ENCODE results near the gene MT1HL1.
"Not testable (repeated sequence)": the region's sequence is repeated elsewhere in the genome, so short reads cannot be mapped to it uniquely, and the experiment has no call there.

MT1HL1 gene

DNA sequence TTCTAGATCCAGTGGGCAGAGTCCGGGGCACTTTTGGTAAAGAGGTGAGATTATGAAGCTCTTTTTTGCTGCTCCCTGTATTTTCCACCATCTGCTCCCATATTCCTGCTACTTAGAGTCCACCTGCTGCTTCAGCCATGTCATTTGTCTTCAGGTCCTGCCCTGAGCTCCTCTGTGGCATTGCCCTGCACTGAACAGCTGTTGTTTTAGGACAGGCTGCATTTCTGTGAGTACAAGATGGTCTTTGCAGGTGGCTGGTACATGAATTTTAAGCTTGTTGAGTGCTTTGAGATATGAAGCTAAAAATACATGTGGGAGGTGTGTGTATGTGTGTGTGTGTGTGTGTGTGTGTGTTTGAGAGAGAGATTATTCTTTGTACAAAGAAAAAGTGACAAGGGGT is 21.9 kb downstream of the MT1HL1 start:
- H3K27ac ChIP-seq (ENCODE audit: low read depth, low read length): no peak overlapping the region
- H3K4me1 ChIP-seq (ENCODE audit: control insufficient read depth in 5 of 5, insufficient read depth in 5 of 5, low read length in 5 of 5): no peaks in the 10 kb centered on the region
- no peak overlapping the region for H3K9ac ChIP-seq (ENCODE audit: low read length in 5 of 5)
- H3K27me3 ChIP-seq (ENCODE audit: control insufficient read depth in 5 of 5, insufficient read depth in 4 of 5, low read length in 5 of 5): no peaks in the 10 kb centered on the region
- peaks cover 0 to 4% (median 3%) of the 10 kb centered on the region in 5 donors for H3K9me3 ChIP-seq (ENCODE audit: control insufficient read depth in 5 of 5, low read length in 5 of 5)
- H3K36me3 ChIP-seq (ENCODE audit: control insufficient read depth in 5 of 5, insufficient read depth in 5 of 5, low read length in 5 of 5): no peaks in the 10 kb centered on the region
- H3K4me3 ChIP-seq (ENCODE audit: low read depth in 1 of 5, low read length in 5 of 5): no peak overlapping the region

DNA sequence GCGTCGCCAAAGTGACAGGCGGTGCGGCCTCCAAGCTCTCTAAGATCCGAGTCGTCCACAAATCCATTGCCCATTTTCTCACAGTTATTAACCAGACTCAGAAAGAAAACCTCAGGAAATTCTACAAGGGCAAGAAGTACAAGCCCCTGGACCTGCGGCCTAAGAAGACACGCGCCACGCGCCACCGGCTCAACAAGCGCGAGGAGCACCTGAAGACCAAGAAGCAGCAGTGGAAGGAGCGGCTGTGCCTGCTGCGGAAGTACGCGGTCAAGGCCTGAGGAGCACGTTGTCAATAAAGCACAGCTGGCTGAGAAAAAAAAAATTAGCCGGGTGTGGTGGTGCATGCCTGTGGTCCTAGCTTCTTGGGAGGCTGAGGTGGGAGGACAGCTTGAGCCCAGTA is 22.8 kb downstream of the MT1HL1 start:
- not testable (repeated sequence) for H3K4me1 ChIP-seq (ENCODE audit: control insufficient read depth in 5 of 5, insufficient read depth in 5 of 5, low read length in 5 of 5); H3K36me3 ChIP-seq (ENCODE audit: control insufficient read depth in 5 of 5, insufficient read depth in 5 of 5, low read length in 5 of 5); H3K27me3 ChIP-seq (ENCODE audit: control insufficient read depth in 5 of 5, insufficient read depth in 4 of 5, low read length in 5 of 5); H3K9ac ChIP-seq (ENCODE audit: low read length in 5 of 5); H3K9me3 ChIP-seq (ENCODE audit: control insufficient read depth in 5 of 5, low read length in 5 of 5); H3K4me3 ChIP-seq (ENCODE audit: low read depth in 1 of 5, low read length in 5 of 5); H3K27ac ChIP-seq (ENCODE audit: low read depth, low read length)

DNA sequence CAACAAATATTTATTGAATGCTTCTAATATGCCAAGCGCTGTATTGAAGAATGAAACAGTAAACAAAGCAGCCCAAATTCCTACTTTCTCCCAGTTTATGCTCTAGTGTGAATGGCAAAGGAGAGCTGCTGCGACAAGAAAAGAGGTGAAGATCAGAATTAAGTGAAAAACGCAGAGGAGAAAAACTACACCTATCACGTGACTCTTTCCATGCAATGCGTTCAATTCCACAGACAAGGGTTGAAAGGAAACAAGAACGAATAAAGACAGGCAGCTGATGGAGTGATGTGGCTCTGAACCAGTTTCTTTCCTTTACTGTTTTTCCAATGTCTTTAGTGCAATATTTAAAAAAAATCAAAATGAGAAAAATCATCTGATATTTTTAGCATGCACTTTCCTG is 23.6 kb downstream of the MT1HL1 start:
- peaks cover 0 to 6% (median 0%) of the 10 kb centered on the region in 5 donors for H3K9me3 ChIP-seq (ENCODE audit: control insufficient read depth in 5 of 5, low read length in 5 of 5)
- no peak overlapping the region for H3K4me3 ChIP-seq (ENCODE audit: low read depth in 1 of 5, low read length in 5 of 5)
- H3K9ac ChIP-seq (ENCODE audit: low read length in 5 of 5): no peak overlapping the region
- no peaks in the 10 kb centered on the region for H3K36me3 ChIP-seq (ENCODE audit: control insufficient read depth in 5 of 5, insufficient read depth in 5 of 5, low read length in 5 of 5)
- no peak overlapping the region for H3K27ac ChIP-seq (ENCODE audit: low read depth, low read length)
- no peaks in the 10 kb centered on the region for H3K4me1 ChIP-seq (ENCODE audit: control insufficient read depth in 5 of 5, insufficient read depth in 5 of 5, low read length in 5 of 5)
- no peaks in the 10 kb centered on the region for H3K27me3 ChIP-seq (ENCODE audit: control insufficient read depth in 5 of 5, insufficient read depth in 4 of 5, low read length in 5 of 5)

DNA sequence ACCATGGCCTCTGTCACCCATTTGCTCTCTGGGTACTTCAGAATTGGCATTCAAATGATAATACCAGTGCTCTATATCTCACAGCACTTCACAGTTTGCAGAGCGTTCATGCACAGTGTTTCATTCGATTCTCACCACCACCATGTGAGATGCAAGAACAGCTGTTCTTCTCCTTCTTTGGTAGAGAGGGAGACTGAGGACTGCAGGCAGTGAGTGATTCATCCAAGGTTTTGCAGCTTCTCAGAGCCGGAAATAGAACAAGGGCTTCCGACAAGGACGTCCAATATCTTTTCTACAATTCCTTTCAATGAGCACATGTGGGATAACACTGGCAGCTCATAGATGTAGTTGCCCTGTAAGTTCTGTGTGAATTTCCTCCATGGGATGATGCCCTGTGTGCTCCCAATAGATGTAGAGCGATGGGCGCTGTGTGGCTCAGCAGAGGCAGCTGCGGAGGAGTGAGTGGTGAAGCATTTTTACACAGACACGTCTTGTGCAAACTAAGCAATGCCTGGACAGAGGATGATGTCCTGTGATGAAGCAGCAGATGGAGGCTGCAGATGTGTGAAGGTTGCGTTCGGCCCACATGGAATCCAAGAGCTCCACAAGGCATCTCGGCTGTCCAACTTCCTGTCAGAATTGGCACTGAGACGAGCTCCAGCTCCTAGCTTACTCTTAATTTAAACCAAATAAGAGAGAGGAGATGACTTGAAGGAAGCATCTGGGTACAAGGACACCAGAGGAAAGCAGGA is 24.9 kb downstream of the MT1HL1 start:
- peaks cover 0 to 6% (median 0%) of the 10 kb centered on the region in 5 donors for H3K9me3 ChIP-seq (ENCODE audit: control insufficient read depth in 5 of 5, low read length in 5 of 5)

DNA sequence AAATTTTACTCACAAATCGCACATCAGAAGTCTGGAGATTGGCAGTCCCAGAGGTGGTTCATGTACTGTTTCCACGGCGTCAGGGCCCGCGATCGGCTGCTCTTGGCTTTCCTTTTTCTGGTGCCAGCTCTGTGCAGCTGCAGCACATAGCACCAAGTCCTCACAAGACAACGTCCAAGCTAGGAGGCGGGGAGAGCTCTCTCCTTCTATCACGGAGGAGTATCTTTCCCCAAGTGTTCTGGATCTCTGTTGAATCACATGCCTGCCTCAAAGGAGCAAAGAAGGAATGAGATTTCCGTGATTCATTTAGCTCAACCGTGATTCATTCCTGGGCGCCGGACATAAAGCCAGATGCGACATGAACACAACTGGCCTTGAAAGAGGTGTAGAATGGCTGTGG is 25.5 kb downstream of the MT1HL1 start:
- H3K36me3 ChIP-seq (ENCODE audit: control insufficient read depth in 5 of 5, insufficient read depth in 5 of 5, low read length in 5 of 5): no peaks in the 10 kb centered on the region
- no peak overlapping the region for H3K4me3 ChIP-seq (ENCODE audit: low read depth in 1 of 5, low read length in 5 of 5)
- peaks cover 0 to 6% (median 0%) of the 10 kb centered on the region in 5 donors for H3K9me3 ChIP-seq (ENCODE audit: control insufficient read depth in 5 of 5, low read length in 5 of 5)
- no peaks in the 10 kb centered on the region for H3K27me3 ChIP-seq (ENCODE audit: control insufficient read depth in 5 of 5, insufficient read depth in 4 of 5, low read length in 5 of 5)
- no peak overlapping the region for H3K9ac ChIP-seq (ENCODE audit: low read length in 5 of 5)
- H3K4me1 ChIP-seq (ENCODE audit: control insufficient read depth in 5 of 5, insufficient read depth in 5 of 5, low read length in 5 of 5): no peaks in the 10 kb centered on the region
- H3K27ac ChIP-seq (ENCODE audit: low read depth, low read length): no peak overlapping the region

More for the DNA sequence above, 24.9 kb downstream of the MT1HL1 start:
- no peak overlapping the region for H3K27ac ChIP-seq (ENCODE audit: low read depth, low read length)
- H3K36me3 ChIP-seq (ENCODE audit: control insufficient read depth in 5 of 5, insufficient read depth in 5 of 5, low read length in 5 of 5): no peaks in the 10 kb centered on the region
- no peaks in the 10 kb centered on the region for H3K4me1 ChIP-seq (ENCODE audit: control insufficient read depth in 5 of 5, insufficient read depth in 5 of 5, low read length in 5 of 5)
- H3K4me3 ChIP-seq (ENCODE audit: low read depth in 1 of 5, low read length in 5 of 5): no peak overlapping the region
- H3K27me3 ChIP-seq (ENCODE audit: control insufficient read depth in 5 of 5, insufficient read depth in 4 of 5, low read length in 5 of 5): no peaks in the 10 kb centered on the region
- no peak overlapping the region for H3K9ac ChIP-seq (ENCODE audit: low read length in 5 of 5)

DNA sequence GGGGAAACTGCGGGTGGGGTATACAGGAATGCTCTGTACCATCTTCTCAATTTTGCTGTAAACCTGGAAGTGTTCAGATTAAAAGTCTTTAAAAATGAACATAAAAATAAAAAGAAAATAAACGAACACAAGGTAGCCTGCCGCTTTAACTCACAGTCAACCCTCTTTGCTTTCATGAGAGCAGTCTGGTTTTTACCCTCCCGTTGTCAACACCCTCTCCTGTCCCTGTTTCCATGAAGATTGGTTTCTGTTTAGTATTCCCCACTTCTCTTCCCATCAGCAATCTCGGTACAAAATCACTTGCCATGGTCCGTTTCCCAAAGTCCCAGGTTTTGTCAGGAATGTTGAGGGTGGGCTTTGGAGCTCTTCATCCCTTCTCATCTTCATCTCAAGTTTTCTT is 28.8 kb downstream of the MT1HL1 start:
- Histone ChIP-seq H3K9me3 (ENCODE audit: control insufficient read depth in 5 of 5, low read length in 5 of 5) (peaks cover 0 to 6% (median 0%) of the 10 kb centered on the region in 5 donors), H3K4me1 (ENCODE audit: control insufficient read depth in 5 of 5, insufficient read depth in 5 of 5, low read length in 5 of 5) (no peaks in the 10 kb centered on the region), H3K36me3 (ENCODE audit: control insufficient read depth in 5 of 5, insufficient read depth in 5 of 5, low read length in 5 of 5) (no peaks in the 10 kb centered on the region), H3K27me3 (ENCODE audit: control insufficient read depth in 5 of 5, insufficient read depth in 4 of 5, low read length in 5 of 5) (no peaks in the 10 kb centered on the region), H3K9ac (ENCODE audit: low read length in 5 of 5) (no peak overlapping the region), H3K4me3 (ENCODE audit: low read depth in 1 of 5, low read length in 5 of 5) (no peak overlapping the region), H3K27ac (ENCODE audit: low read depth, low read length) (no peak overlapping the region)

DNA sequence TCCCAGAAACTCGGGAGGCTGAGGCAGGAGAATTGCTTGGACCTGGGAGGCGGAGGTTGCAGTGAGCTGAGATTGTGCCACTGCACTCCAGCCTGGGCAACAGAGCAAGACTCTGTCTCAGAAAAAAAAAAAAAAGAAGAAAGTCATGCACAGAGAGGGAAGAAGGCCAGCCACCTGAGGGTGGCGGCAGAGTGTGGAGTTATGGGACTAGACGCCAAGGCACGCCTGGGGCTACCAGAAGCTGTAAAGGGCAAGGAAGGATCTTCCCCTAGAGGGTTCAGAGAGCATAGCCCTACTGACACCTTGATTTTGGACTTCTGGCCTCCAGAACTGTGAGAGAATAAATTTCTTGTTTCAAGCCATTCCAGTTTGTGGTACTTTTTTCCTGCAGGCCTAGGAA is 30.2 kb downstream of the MT1HL1 start:
- H3K27me3 ChIP-seq (ENCODE audit: control insufficient read depth in 5 of 5, insufficient read depth in 4 of 5, low read length in 5 of 5); H3K9me3 ChIP-seq (ENCODE audit: control insufficient read depth in 5 of 5, low read length in 5 of 5); H3K4me1 ChIP-seq (ENCODE audit: control insufficient read depth in 5 of 5, insufficient read depth in 5 of 5, low read length in 5 of 5); H3K27ac ChIP-seq (ENCODE audit: low read depth, low read length); H3K4me3 ChIP-seq (ENCODE audit: low read depth in 1 of 5, low read length in 5 of 5); H3K36me3 ChIP-seq (ENCODE audit: control insufficient read depth in 5 of 5, insufficient read depth in 5 of 5, low read length in 5 of 5); H3K9ac ChIP-seq (ENCODE audit: low read length in 5 of 5): not testable (repeated sequence)

DNA sequence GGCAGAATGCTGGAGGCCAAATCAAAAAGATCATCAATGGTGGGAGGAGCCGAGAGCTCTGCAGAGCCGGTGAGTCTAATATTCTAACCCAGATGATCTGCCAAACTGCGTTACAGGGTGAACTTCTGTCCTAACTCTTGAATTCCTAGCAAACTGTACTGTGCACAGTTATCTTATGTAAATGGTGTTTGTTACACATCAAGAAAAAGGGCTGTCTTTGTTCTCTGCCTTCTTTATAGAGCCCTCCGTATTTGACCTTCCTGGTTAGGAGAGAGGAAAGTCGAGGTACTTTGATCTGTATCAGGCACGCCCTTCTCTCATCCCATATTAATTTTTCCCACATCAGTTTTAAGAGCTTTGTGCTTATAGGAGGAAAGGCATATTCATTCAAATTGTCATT is 37.6 kb downstream of the MT1HL1 start:
- Histone ChIP-seq H3K9me3 (ENCODE audit: control insufficient read depth in 5 of 5, low read length in 5 of 5) (no peaks in the 10 kb centered on the region), H3K36me3 (ENCODE audit: control insufficient read depth in 5 of 5, insufficient read depth in 5 of 5, low read length in 5 of 5) (no peaks in the 10 kb centered on the region), H3K4me3 (ENCODE audit: low read depth in 1 of 5, low read length in 5 of 5) (no peak overlapping the region), H3K27ac (ENCODE audit: low read depth, low read length) (no peak overlapping the region), H3K9ac (ENCODE audit: low read length in 5 of 5) (no peak overlapping the region), H3K4me1 (ENCODE audit: control insufficient read depth in 5 of 5, insufficient read depth in 5 of 5, low read length in 5 of 5) (no peaks in the 10 kb centered on the region), H3K27me3 (ENCODE audit: control insufficient read depth in 5 of 5, insufficient read depth in 4 of 5, low read length in 5 of 5) (peaks cover 0 to 6% (median 0%) of the 10 kb centered on the region in 5 donors)

DNA sequence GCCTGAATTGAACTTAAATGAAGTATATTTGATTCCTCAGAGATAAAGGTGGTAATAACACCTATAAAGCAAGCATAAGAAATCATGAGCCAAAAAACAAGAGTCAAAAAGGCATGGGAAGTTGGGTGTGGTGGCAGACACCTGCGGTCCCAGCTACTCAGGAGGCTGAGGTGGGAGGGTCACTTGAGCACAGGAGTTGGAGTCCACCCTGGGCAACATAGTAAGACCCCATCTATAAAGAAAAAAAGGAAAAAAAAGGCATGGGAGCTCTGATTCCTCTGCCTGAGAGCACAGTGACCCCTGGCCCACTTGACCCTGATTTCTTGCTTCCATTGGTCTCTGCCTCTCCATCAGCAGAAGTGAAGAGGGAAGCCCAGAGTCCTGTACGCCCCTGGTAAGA is 40.3 kb downstream of the MT1HL1 start:
- Histone ChIP-seq H3K9me3 (ENCODE audit: control insufficient read depth in 5 of 5, low read length in 5 of 5) (peaks cover 0 to 3% (median 0%) of the 10 kb centered on the region in 5 donors), H3K4me3 (ENCODE audit: low read depth in 1 of 5, low read length in 5 of 5) (no peak overlapping the region), H3K4me1 (ENCODE audit: control insufficient read depth in 5 of 5, insufficient read depth in 5 of 5, low read length in 5 of 5) (no peaks in the 10 kb centered on the region), H3K9ac (ENCODE audit: low read length in 5 of 5) (no peak overlapping the region), H3K27ac (ENCODE audit: low read depth, low read length) (no peak overlapping the region), H3K27me3 (ENCODE audit: control insufficient read depth in 5 of 5, insufficient read depth in 4 of 5, low read length in 5 of 5) (peaks cover 0 to 6% (median 0%) of the 10 kb centered on the region in 5 donors), H3K36me3 (ENCODE audit: control insufficient read depth in 5 of 5, insufficient read depth in 5 of 5, low read length in 5 of 5) (no peaks in the 10 kb centered on the region)

DNA sequence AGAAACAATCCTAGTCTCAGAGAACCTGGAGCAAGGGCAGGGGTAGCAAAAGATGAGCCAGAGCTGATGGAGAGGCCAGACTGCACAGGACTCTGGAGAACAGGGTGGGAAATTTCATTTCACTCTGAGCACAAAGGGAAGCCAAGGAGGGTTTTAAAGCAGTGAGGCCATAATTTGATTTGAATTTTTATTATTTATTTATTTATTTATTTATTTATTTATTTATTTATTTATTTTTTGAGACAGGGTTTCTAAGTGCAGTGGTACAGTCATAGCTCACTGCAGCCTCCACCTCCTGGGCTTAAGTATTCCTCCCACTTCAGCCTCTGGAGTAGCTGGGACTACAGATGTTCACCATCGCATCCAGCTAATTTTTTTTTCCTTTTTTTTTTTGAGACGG is 45.1 kb downstream of the MT1HL1 start:
- Histone ChIP-seq H3K4me3 (ENCODE audit: low read depth in 1 of 5, low read length in 5 of 5) (no peak overlapping the region), H3K4me1 (ENCODE audit: control insufficient read depth in 5 of 5, insufficient read depth in 5 of 5, low read length in 5 of 5) (no peaks in the 10 kb centered on the region), H3K9me3 (ENCODE audit: control insufficient read depth in 5 of 5, low read length in 5 of 5) (peaks cover 0 to 12% (median 2%) of the 10 kb centered on the region in 5 donors), H3K36me3 (ENCODE audit: control insufficient read depth in 5 of 5, insufficient read depth in 5 of 5, low read length in 5 of 5) (no peaks in the 10 kb centered on the region), H3K27me3 (ENCODE audit: control insufficient read depth in 5 of 5, insufficient read depth in 4 of 5, low read length in 5 of 5) (no peaks in the 10 kb centered on the region), H3K9ac (ENCODE audit: low read length in 5 of 5) (no peak overlapping the region), H3K27ac (ENCODE audit: low read depth, low read length) (no peak overlapping the region)

Data from subcutaneous abdominal adipose tissue (tissue), 5 donors.